Adrenal gland (tissue), 5 donors: ENCODE measurements around the gene LCN12.
"Not testable (repeated sequence)": the region's sequence is repeated elsewhere in the genome, so short reads cannot be mapped to it uniquely, and the experiment has no call there.

Source experiments
- CTCF ChIP-seq, 6 experiments: fragments of 450-650 bp in 4 of 6; fragments of 200-600 bp in 2 of 6; sonication (generic) in 1 of 6; IDR thresholded peaks; 1 replicate in 5 of 6; 2 replicates in 1 of 6; pipeline versions ENCODE4 v1.5.1 to v1.8.0; 2016 to 2021; ENCODE audit warnings: antibody characterized with exemption in 6 of 6, mild to moderate bottlenecking in 2 of 6, moderate library complexity in 1 of 6
- POLR2A ChIP-seq, 2 donors: fragments of 450-650 bp; IDR thresholded peaks; one replicate each; pipeline ENCODE4 v1.6.1; 2017; ENCODE audit warnings: antibody characterized with exemption in 2 of 2, mild to moderate bottlenecking in 2 of 2, moderate library complexity in 1 of 2
- donor health status: DM: no; HTN: no; CAD: no.

- peak in 5 of 6 experiments; percentile 21 to 63 (median 54) for TF ChIP-seq CTCF (IDR thresholded peaks at IDR 0.05)
- TF ChIP-seq POLR2A (IDR thresholded peaks at IDR 0.05) = not testable (repeated sequence)
Measured at GRCh38 chr9:137004285-137004684, 52.2 kb downstream of the LCN12 start.
